GM12873 (cell line): ENCODE measurements around the gene NPBWR2.

ENCODE experiments used
- TF ChIP-seq, protein P1 (sequence below): IDR thresholded peaks from 2 replicates; pipeline ENCODE4 v1.5.1; 2012; ENCODE audit warnings: low read depth, mild to moderate bottlenecking, moderate library complexity, low read length, control low read depth; ENCODE audit not compliant: insufficient read depth; ENCODE audit errors: missing control alignments

Gene NPBWR2, protein sequence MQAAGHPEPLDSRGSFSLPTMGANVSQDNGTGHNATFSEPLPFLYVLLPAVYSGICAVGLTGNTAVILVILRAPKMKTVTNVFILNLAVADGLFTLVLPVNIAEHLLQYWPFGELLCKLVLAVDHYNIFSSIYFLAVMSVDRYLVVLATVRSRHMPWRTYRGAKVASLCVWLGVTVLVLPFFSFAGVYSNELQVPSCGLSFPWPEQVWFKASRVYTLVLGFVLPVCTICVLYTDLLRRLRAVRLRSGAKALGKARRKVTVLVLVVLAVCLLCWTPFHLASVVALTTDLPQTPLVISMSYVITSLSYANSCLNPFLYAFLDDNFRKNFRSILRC

GRCh38 chr20:64106981-64107735 is at the start of gene NPBWR2:
Gene NPBWR2 (minus strand): TSS chr20:64107565. CDS start chr20:64106831, 734 bp downstream.
- TF ChIP-seq, protein P1, sequence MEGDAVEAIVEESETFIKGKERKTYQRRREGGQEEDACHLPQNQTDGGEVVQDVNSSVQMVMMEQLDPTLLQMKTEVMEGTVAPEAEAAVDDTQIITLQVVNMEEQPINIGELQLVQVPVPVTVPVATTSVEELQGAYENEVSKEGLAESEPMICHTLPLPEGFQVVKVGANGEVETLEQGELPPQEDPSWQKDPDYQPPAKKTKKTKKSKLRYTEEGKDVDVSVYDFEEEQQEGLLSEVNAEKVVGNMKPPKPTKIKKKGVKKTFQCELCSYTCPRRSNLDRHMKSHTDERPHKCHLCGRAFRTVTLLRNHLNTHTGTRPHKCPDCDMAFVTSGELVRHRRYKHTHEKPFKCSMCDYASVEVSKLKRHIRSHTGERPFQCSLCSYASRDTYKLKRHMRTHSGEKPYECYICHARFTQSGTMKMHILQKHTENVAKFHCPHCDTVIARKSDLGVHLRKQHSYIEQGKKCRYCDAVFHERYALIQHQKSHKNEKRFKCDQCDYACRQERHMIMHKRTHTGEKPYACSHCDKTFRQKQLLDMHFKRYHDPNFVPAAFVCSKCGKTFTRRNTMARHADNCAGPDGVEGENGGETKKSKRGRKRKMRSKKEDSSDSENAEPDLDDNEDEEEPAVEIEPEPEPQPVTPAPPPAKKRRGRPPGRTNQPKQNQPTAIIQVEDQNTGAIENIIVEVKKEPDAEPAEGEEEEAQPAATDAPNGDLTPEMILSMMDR: no peak

- TF ChIP-seq, protein P1: no peak
Measured at GRCh38 chr20:64156136-64156885, 48.9 kb upstream of the NPBWR2 start.

GRCh38 chr20:64155258-64156135 is 48.1 kb upstream of the NPBWR2 start:
- TF ChIP-seq, protein P1: no peak

- TF ChIP-seq, protein P1: no peak
Measured at GRCh38 chr20:64154590-64155257, 47.4 kb upstream of the NPBWR2 start.

- TF ChIP-seq, protein P1: no peak
Measured at GRCh38 chr20:64153861-64154589, 46.7 kb upstream of the NPBWR2 start.

DNA sequence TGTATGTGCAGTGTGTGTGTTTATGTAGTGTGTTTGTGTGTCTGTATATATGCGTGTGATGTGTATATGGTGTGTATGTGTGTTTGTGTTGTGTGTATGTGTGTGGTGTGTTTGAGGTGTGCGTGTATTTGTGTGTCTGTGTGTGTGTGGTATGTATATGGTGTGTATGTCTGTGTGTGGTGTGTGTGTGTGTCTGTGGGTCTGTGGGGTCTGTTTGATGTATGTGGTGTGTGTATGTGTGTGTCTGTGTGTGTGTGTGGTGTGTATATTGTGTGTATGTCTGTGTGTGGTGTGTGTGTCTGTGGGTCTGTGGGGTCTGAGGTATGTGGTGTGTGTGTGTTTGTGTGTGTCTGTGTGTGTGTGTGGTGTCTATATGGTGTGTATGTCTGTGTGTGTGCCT is 46.0 kb upstream of the NPBWR2 start:
- TF ChIP-seq, protein P1: no peak
